GM23338 (cell line): ENCODE results near the gene TMEM212.

Experiments used
- EZH2 ChIP-seq: fragments of 200-600 bp; sonication (generic); IDR thresholded peaks from one replicate; pipeline ENCODE4 v1.8.0; 2017; ENCODE audit warnings: antibody characterized with exemption, mild to moderate bottlenecking, low read depth; ENCODE audit not compliant: unreplicated experiment
- ZNF331 ChIP-seq: fragments of 250-450 bp; sonication (Bioruptor Pico); IDR thresholded peaks from 2 replicates; pipeline ENCODE4 v1.5.0; 2020; ENCODE audit warnings: low read depth, mild to moderate bottlenecking, moderate library complexity

DNA sequence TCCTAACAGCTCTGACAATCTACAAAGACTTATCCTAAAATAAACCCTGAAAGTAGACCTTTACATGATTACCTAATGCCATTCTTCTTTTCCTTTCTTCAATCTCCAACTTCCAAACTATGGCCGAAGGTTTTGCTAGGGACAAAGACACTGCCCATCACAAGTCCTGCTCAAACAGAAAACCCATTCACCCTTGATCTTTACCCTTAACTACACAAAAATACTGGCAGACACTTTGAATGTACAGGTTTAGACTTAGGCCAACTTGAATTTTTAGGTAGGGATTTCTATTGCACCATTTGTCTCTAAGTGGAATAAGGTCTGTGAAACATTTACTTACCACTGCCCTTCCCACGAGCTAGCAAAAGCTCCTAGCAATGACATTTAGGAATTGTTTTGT, 64.6 kb downstream of the TMEM212 start:
- no peak for TF ChIP-seq ZNF331 (CRISPR knock-in tag)
- no peak for TF ChIP-seq EZH2
